AG09309 (cell line): ENCODE results near the gene RORB.
"Not testable (repeated sequence)": the region's sequence is repeated elsewhere in the genome, so short reads cannot be mapped to it uniquely, and the experiment has no call there.

ENCODE experiments used
- DNase-seq: peaks from one replicate; pipeline ENCODE4 v3.0.0-alpha.2; 2010; ENCODE audit warnings: low read depth
- H3K4me3 ChIP-seq: 2 replicates; pipeline ENCODE4 v1.5.1; 2011; ENCODE audit warnings: mild to moderate bottlenecking, low read depth, low read length, moderate library complexity; ENCODE audit not compliant: control insufficient read depth
- TF ChIP-seq, protein P1 (sequence below): IDR thresholded peaks from 2 replicates; pipeline ENCODE4 v1.5.1; 2011; ENCODE audit warnings: mild to moderate bottlenecking, low read depth, low read length, inconsistent platforms; ENCODE audit not compliant: insufficient read depth, control insufficient read depth; ENCODE audit errors: missing control alignments

The RORB gene

DNA sequence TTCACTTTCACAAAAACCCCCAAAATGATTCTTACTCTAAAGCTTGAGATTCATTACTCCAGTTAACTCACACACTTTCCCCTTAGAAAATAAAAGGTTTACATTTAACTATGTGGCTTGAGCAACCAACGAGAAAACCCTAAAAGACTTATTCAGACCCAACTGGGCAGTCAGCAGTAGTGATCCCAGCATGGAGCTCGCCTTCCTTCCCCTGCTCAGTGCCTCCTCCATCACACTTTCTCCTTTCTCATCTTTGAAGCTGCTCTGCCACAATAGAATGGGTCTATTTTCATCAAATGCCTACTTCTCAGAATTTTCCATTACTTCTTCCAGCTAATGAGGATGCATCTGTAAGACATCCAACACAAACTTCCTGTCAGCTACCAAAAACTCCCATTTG lies 29.1 kb downstream of the RORB start:
- TF ChIP-seq, protein P1, sequence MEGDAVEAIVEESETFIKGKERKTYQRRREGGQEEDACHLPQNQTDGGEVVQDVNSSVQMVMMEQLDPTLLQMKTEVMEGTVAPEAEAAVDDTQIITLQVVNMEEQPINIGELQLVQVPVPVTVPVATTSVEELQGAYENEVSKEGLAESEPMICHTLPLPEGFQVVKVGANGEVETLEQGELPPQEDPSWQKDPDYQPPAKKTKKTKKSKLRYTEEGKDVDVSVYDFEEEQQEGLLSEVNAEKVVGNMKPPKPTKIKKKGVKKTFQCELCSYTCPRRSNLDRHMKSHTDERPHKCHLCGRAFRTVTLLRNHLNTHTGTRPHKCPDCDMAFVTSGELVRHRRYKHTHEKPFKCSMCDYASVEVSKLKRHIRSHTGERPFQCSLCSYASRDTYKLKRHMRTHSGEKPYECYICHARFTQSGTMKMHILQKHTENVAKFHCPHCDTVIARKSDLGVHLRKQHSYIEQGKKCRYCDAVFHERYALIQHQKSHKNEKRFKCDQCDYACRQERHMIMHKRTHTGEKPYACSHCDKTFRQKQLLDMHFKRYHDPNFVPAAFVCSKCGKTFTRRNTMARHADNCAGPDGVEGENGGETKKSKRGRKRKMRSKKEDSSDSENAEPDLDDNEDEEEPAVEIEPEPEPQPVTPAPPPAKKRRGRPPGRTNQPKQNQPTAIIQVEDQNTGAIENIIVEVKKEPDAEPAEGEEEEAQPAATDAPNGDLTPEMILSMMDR = no peak
- no peak overlapping the region for H3K4me3 ChIP-seq
- no peak for DNase-seq

DNA sequence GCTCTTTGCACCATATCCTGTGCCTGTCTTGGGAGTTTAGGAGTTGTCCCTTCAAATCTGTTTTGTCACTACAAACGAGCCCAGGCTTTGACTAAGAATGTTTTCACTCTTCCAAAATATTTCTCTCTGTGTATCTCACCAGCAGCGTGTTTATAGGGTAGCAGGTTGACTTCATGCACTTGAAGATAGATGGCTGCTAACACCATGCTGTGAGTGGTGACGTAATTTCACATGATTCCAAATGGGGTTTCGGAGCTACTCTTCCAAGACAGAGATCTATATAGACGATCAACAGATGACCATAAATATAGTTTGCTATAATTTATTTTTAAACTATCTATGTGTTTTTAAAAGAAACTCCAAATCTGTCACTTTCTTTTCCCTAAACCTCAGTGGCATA lies 30.6 kb downstream of the RORB start:
- no peak overlapping the region for H3K4me3 ChIP-seq
- DNase-seq = no peak
- TF ChIP-seq, protein P1 = no peak

DNA sequence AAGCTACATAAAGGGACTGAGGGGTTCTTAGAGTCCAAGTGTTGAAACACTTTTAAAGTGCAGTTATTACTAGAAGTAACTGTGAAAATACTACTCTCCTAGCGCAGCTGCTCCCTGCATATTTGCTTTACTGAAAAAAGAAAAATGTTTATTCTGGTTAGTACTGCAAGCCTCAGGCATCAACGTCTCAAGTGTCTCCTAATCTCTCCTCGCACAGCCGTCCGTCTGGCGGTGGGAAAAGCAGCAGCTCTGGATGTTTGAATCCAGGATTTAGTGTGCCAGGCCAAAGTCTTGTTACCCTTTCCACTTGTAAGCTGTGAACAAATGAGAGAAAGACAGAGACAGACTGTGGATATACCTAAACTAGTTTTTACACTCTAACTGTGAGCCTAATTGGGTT lies 31.1 kb downstream of the RORB start:
- H3K4me3 ChIP-seq = no peak overlapping the region
- no peak for DNase-seq
- TF ChIP-seq, protein P1 = no peak

DNA sequence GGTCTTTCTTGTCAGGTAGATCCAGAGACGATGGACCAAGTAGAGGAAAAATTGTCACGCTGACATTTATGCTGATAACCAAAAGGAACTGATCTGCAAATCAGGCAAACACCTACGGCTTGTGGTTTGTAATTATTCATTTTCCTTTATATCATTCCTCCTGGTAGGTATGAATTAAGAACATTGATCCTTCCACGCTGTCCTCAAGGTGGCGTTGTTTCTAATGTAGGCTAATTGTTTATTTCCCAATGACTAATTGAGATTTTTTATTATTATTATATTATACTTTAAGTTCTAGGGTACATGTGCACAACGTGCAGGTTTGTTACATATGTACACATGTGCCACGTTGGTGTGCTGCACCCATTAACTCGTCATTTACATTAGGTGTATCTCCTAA lies 33.3 kb downstream of the RORB start:
- not testable (repeated sequence) for H3K4me3 ChIP-seq, DNase-seq

DNA sequence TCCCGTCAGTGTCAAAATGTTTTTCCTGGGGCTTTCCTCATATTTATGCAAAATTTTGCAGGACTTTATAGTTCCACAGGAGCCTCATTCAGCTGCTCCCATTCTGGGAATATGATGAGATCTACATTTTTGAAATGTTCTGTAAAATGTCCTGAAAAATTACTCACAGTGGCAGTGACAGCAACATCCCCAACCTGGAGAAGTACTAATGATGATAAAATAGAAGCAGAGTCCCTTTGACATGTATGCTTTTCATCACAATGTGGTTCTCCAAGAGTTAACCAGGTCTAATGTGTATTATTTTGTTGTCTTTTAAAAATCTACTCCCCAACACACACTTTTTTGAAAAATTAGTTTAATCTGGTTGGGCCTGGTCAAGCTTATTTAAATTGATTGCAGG lies 36.1 kb downstream of the RORB start:
- TF ChIP-seq, protein P1 = no peak
- H3K4me3 ChIP-seq = no peak overlapping the region
- DNase-seq = no peak

DNA sequence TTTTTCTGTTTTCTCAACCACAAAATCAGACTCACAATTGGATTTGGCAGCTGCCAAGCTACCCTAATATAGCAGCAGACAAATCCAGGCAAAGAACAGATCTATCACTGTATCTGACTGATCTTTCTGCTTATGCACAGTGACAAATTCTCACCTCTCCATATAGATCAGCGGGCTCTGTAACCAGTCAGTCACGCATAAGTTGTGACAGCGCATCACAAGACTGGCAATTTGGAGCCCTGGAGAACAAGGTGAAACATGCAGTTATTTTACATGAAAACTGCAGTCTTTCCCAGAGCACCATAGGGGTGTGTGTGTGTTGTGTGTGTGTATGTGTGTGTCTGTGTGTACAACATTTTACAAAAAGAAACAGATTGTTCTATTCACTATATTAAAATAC lies 37.7 kb downstream of the RORB start:
- no peak for DNase-seq
- no peak overlapping the region for H3K4me3 ChIP-seq
- TF ChIP-seq, protein P1 = no peak

DNA sequence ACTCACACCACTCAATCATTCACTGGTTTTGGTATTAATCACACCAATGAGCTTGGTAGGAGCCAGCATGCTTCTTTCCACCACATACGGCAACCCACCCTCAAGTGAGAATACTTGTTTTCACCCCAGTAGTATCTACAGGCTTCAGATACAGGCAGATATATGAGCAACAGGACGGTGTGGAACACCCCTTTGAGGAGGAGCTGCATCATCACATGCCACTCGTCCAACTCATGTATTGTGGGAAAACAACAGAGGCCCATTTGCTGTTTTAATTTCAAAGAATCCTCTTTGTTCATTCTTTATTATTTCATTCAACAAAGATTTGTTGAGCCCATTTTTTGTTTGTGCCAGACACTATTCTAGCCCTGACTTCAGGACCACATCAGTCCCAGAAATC lies 46.0 kb downstream of the RORB start:
- H3K4me3 ChIP-seq = no peak overlapping the region
- no peak for DNase-seq
- TF ChIP-seq, protein P1 = no peak
